GM06990 (cell line): ENCODE data around the gene NF1.

Experiments used
- DNase-seq: peaks from one replicate; pipeline ENCODE4 v3.0.0-alpha.2; 2011; ENCODE audit not compliant: insufficient read length; ENCODE audit errors: extremely low read depth
- H3K27me3 ChIP-seq: replicated peaks from 2 replicates; pipeline ENCODE4 v1.6.0; 2011; ENCODE audit warnings: low read length; ENCODE audit not compliant: control insufficient read depth, insufficient read depth
- H3K36me3 ChIP-seq: 2 replicates; pipeline ENCODE4 v1.5.1; 2011; ENCODE audit warnings: low read length; ENCODE audit not compliant: control insufficient read depth, insufficient read depth
- H3K4me3 ChIP-seq: replicated peaks from 2 replicates; pipeline ENCODE4 v1.5.1; 2011; ENCODE audit warnings: low read depth, mild to moderate bottlenecking, control low read depth, low read length
- CTCF ChIP-seq: IDR thresholded peaks from 2 replicates; pipeline ENCODE4 v1.5.1; 2011; ENCODE audit warnings: low read length, control low read depth, mild to moderate bottlenecking, inconsistent platforms; ENCODE audit not compliant: insufficient read depth, poor library complexity, severe bottlenecking

The NF1 gene

GRCh38 chr17:31416503-31416923 lies 321.7 kb downstream of the NF1 start:
- no peaks in the 10 kb centered on the region for H3K36me3 ChIP-seq
- no peak for DNase-seq
- TF ChIP-seq CTCF = no peak
- no peak overlapping the region for H3K4me3 ChIP-seq
- peaks cover 4% of the 10 kb centered on the region for H3K27me3 ChIP-seq

DNA sequence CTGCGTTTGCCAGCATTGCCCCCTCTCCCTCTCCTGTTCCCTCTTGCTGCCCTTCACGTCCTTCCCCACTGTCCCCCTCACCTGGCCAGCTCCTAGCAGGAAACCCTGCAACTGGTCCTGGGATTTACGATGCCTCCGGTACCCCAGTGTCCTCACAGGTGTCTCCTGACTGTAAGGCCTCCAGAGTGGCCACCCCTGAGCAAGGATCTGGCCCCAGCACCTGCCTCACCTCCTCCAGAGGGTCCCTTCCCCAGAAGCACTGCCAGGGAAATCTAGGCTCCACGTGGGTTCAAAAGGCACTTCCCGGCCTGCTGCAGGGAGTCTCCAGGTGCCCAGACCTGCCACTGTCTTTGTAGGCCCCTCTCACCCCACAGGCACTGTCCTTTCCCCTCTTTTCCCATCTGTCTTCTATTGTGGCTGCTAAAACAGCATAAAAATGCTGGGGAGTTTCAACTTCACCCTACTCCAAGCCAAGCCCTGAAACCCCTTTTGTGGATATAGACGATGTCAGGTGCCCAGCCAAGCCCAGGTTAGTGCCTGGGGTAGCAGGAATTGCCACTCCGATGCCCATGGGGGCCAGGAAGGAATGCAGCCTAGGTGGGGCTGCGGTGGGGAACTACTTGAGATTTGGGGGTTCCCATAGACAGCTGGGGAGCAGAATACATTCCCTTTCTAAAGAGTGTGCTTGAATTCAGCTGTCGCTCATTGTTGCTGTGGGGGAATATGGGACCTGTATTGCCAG lies 322.4 kb downstream of the NF1 start:
- Histone ChIP-seq H3K4me3 (no peak overlapping the region), H3K36me3 (no peaks in the 10 kb centered on the region), H3K27me3 (peaks cover 2% of the 10 kb centered on the region; the same call in 1 of the 2 replicates)
- no peak for TF ChIP-seq CTCF
- no peak for DNase-seq

DNA sequence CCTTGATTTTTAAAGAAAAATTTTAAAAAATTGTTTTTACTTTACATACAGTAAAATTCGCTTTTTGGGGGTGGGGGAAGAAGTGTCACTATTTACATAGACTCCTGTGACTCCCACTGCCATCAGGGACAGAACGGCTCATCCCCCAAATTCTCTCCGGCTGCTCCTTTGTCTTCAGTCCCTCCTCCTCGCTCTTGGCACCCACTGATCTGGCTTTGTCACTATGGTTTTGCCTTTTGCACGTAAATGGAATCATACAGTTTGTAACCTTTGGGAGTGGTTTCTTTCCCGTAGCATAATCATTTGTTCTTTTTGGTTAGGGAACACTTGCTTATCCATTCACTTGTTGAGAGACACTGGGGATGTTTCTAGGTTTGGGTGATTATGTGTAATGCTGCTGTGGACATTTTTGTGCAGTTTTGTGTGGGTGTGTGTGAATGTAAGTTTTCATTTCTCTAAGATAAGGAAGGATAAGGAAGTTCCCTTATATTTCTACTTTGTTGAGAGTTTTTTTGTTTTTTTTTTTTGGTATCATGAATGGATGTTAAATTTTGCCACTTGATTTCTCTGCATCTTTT lies 324.1 kb downstream of the NF1 start:
- H3K36me3 ChIP-seq = no peaks in the 10 kb centered on the region
- no peak overlapping the region for H3K4me3 ChIP-seq
- H3K27me3 ChIP-seq = peaks cover 1% of the 10 kb centered on the region; the same call in 1 of the 2 replicates
- no peak for DNase-seq
- TF ChIP-seq CTCF = no peak

- Histone ChIP-seq H3K4me3 (no peak overlapping the region), H3K36me3 (no peaks in the 10 kb centered on the region), H3K27me3 (no peaks in the 10 kb centered on the region)
- TF ChIP-seq CTCF = no peak
- DNase-seq = no peak
Measured at GRCh38 chr17:31422443-31422842, 327.7 kb downstream of the NF1 start.

DNA sequence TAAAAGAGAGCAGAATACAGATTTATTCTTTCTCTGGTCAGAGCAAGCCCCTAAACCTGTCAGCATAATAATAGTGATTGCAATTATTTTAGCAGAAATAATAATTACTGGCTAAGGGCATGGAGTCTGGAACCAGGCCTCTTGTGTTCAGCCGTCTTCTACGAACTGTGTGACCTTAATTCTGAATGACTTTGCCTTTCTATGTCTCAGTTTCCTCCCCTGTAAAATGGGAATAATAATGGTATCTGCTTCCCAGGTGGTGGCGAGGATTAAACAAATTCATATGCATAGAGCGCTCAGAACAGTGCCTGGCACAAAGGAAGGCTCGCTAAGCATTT lies 330.1 kb downstream of the NF1 start:
- H3K27me3 ChIP-seq = no peaks in the 10 kb centered on the region
- DNase-seq = no peak
- TF ChIP-seq CTCF = no peak
- H3K36me3 ChIP-seq = no peaks in the 10 kb centered on the region
- H3K4me3 ChIP-seq = no peak overlapping the region
